GM23338 (cell line): ENCODE results near the gene LRBA. TPM values are rescaled to one million over a fixed set of nuclear protein-coding genes. Genes with fewer than 3 reads are reported as not detected.

Experiments
- ATAC-seq: fragments of 200-7000 bp; cut with Tn5 transposase; 3 replicates; pipeline ENCODE4 v1.9.1; 2020
- DNase-seq: peaks from one replicate; pipeline ENCODE4 v3.0.0-alpha.2; 2015; ENCODE audit warnings: low spot score
- H2AFZ ChIP-seq: fragments of 200-600 bp; sonication (generic); 2 replicates; pipeline ENCODE4 v1.8.0; 2016; ENCODE audit warnings: antibody characterized with exemption, mild to moderate bottlenecking, moderate library complexity
- H3F3A ChIP-seq: fragments of 200-600 bp; sonication (generic); replicated peaks from 2 replicates; pipeline ENCODE4 v1.8.0; 2017; ENCODE audit warnings: antibody characterized with exemption, mixed run types, low read depth
- H3K27ac ChIP-seq: fragments of 200-600 bp; sonication (generic); 2 replicates; pipeline ENCODE4 v1.6.1; 2016; ENCODE audit warnings: low read depth
- H3K27me3 ChIP-seq: fragments of 200-600 bp; sonication (generic); 2 replicates; pipeline ENCODE4 v1.8.0; 2016; ENCODE audit warnings: mild to moderate bottlenecking, mixed run types, moderate library complexity; ENCODE audit not compliant: insufficient read depth
- H3K36me3 ChIP-seq: fragments of 200-600 bp; sonication (generic); 2 replicates; pipeline ENCODE4 v1.8.0; 2016; ENCODE audit warnings: mild to moderate bottlenecking; ENCODE audit not compliant: insufficient read depth
- H3K4me1 ChIP-seq: fragments of 200-600 bp; sonication (generic); 2 replicates; pipeline ENCODE4 v1.8.0; 2016; ENCODE audit warnings: mild to moderate bottlenecking, moderate library complexity; ENCODE audit not compliant: insufficient read depth
- H3K4me2 ChIP-seq: fragments of 200-600 bp; sonication (generic); 2 replicates; pipeline ENCODE4 v1.7.1; 2017; ENCODE audit warnings: mixed run types
- H3K4me3 ChIP-seq: fragments of 200-600 bp; sonication (generic); 2 replicates; pipeline ENCODE4 v1.6.1; 2016; ENCODE audit warnings: mixed run types
- H3K79me2 ChIP-seq: fragments of 200-600 bp; sonication (generic); replicated peaks from 2 replicates; pipeline ENCODE4 v1.8.0; 2017; ENCODE audit warnings: mild to moderate bottlenecking; ENCODE audit not compliant: insufficient read depth
- H3K9me2 ChIP-seq: fragments of 200-600 bp; sonication (generic); 2 replicates; pipeline ENCODE4 v1.8.0; 2017; ENCODE audit not compliant: insufficient read depth
- H4K20me1 ChIP-seq: fragments of 200-600 bp; sonication (generic); replicated peaks from 2 replicates; pipeline ENCODE4 v1.8.0; 2017; ENCODE audit warnings: mild to moderate bottlenecking; ENCODE audit not compliant: insufficient read depth
- H3K27ac Mint-ChIP-seq: 2 replicates; pipeline ENCODE4 v1.8.0; 2020; ENCODE audit warnings: inconsistent platforms, mild to moderate bottlenecking, moderate library complexity, mixed read lengths
- H3K27me3 Mint-ChIP-seq: 3 replicates; pipeline ENCODE4 v1.8.0; 2022; ENCODE audit warnings: low read depth, mild to moderate bottlenecking, moderate library complexity, mixed read lengths, inconsistent platforms; ENCODE audit not compliant: insufficient read depth, poor library complexity
- H3K36me3 Mint-ChIP-seq: 3 replicates; pipeline ENCODE4 v1.8.0; 2021; ENCODE audit warnings: low read depth, mild to moderate bottlenecking, inconsistent platforms, moderate library complexity, mixed read lengths
- H3K4me1 Mint-ChIP-seq: 3 replicates; pipeline ENCODE4 v1.8.0; 2020; ENCODE audit warnings: mild to moderate bottlenecking, inconsistent platforms, mixed read lengths
- H3K4me3 Mint-ChIP-seq: 3 replicates; pipeline ENCODE4 v1.8.0; 2021; ENCODE audit warnings: moderate library complexity, mild to moderate bottlenecking, inconsistent platforms, mixed read lengths
- H3K9me3 Mint-ChIP-seq: 3 replicates; pipeline ENCODE4 v1.8.0; 2020; ENCODE audit warnings: moderate library complexity, mild to moderate bottlenecking, inconsistent platforms, mixed read lengths
- CREB1 ChIP-seq: fragments of 250-450 bp; sonication (Bioruptor Pico); IDR thresholded peaks from 2 replicates; pipeline ENCODE4 v1.5.0; 2020; ENCODE audit warnings: low read depth, mild to moderate bottlenecking, moderate library complexity
- EZH2 ChIP-seq: fragments of 200-600 bp; sonication (generic); IDR thresholded peaks from one replicate; pipeline ENCODE4 v1.8.0; 2017; ENCODE audit warnings: antibody characterized with exemption, mild to moderate bottlenecking, low read depth; ENCODE audit not compliant: unreplicated experiment
- EZH2phosphoT487 ChIP-seq: fragments of 200-600 bp; sonication (generic); IDR thresholded peaks from one replicate; pipeline ENCODE4 v1.8.1; 2018; ENCODE audit warnings: antibody characterized with exemption; ENCODE audit not compliant: unreplicated experiment
- JUNB ChIP-seq: IDR thresholded peaks from one replicate; pipeline ENCODE4 v1.6.1; 2016; ENCODE audit warnings: antibody characterized with exemption; ENCODE audit not compliant: unreplicated experiment
- NANOG ChIP-seq: IDR thresholded peaks from 2 replicates; pipeline ENCODE4 v1.6.1; 2016; ENCODE audit warnings: antibody characterized with exemption, borderline replicate concordance
- POLR2AphosphoS5 ChIP-seq: IDR thresholded peaks from 2 replicates; pipeline ENCODE4 v1.6.1; 2016; ENCODE audit warnings: antibody characterized with exemption, low read depth
- ZNF114 ChIP-seq: fragments of 250-450 bp; sonication (Bioruptor Pico); IDR thresholded peaks from 2 replicates; pipeline ENCODE4 v1.5.0; 2020; ENCODE audit warnings: mild to moderate bottlenecking, moderate library complexity
- ZNF331 ChIP-seq: fragments of 250-450 bp; sonication (Bioruptor Pico); IDR thresholded peaks from 2 replicates; pipeline ENCODE4 v1.5.0; 2020; ENCODE audit warnings: low read depth, mild to moderate bottlenecking, moderate library complexity
- polyA plus RNA-seq: library from polyadenylated mRNA; unstranded; fragments of >200 nt; fragmentation: Nextera tagmentation; extraction: Ambion mirVana; gene quantifications from 2 replicates; pipeline ENCODE4 v1.2.1, GENCODE V29; 2016
- total RNA-seq: library from RNA; depleted of rRNA; stranded (reverse); fragments of >200 nt; shearing (Covaris generic); gene quantifications from 2 replicates; pipeline ENCODE4 v1.2.3, GENCODE V29; 2014
- TF ChIP-seq, protein P1 (sequence below): IDR thresholded peaks from 2 replicates; pipeline ENCODE4 v1.6.1; 2016; ENCODE audit warnings: antibody characterized with exemption
- TF ChIP-seq, protein P2 (sequence below): IDR thresholded peaks from one replicate; pipeline ENCODE4 v1.6.1; 2018; ENCODE audit warnings: antibody characterized with exemption; ENCODE audit not compliant: unreplicated experiment

LRBA gene
- total and polyA plus RNA-seq, 2 experiments from 2014 or later = 23.3 to 126 TPM

DNA sequence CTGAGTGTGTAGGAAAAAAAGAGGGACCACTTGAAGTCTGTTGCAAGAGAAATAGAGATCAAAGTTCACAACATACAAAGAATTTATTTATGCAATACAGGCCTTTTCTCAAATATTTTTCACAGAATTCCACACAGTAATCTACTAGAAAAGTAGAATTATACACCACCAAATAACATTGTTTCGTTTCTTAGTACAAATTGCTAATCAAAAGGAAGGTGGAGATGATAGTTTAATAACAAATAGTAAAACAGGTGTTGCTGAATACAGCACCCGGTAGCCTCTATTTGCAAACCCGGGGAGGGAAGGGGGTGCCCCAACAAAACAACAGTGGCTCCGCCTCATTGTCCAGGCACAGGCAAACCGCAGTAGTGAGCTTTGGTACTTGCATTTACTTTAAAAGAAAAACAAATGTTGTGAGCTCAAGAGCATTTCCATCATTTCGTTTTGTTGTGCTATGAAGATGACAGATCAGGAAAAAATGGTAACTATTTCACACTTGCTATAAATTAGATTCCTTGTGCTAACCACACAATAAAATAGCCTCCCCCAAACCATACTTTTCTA lies 750.4 kb downstream of the LRBA start:
- peaks cover 4% of the 10 kb centered on the region for H3K4me1 ChIP-seq
- Mint-ChIP-seq H3K27me3 (peaks cover 1% of the 10 kb centered on the region), H3K9me3 (no peaks in the 10 kb centered on the region), H3K27ac (no peak overlapping the region), H3K36me3 (no peaks in the 10 kb centered on the region), H3K4me3 (no peak overlapping the region), H3K4me1 (peaks cover 17% of the 10 kb centered on the region)
- no peak overlapping the region for H2AFZ ChIP-seq
- H4K20me1 ChIP-seq = no peaks in the 10 kb centered on the region
- H3K4me2 ChIP-seq = no peak overlapping the region
- no peak for TF ChIP-seq CREB1
- TF ChIP-seq NANOG = no peak
- TF ChIP-seq ZNF331 (CRISPR knock-in tag) = no peak
- TF ChIP-seq EZH2phosphoT487 = no peak
- TF ChIP-seq JUNB = no peak
- TF ChIP-seq ZNF114 = no peak
- TF ChIP-seq, protein P1, sequence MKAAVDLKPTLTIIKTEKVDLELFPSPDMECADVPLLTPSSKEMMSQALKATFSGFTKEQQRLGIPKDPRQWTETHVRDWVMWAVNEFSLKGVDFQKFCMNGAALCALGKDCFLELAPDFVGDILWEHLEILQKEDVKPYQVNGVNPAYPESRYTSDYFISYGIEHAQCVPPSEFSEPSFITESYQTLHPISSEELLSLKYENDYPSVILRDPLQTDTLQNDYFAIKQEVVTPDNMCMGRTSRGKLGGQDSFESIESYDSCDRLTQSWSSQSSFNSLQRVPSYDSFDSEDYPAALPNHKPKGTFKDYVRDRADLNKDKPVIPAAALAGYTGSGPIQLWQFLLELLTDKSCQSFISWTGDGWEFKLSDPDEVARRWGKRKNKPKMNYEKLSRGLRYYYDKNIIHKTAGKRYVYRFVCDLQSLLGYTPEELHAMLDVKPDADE = no peak
- TF ChIP-seq, protein P2, sequence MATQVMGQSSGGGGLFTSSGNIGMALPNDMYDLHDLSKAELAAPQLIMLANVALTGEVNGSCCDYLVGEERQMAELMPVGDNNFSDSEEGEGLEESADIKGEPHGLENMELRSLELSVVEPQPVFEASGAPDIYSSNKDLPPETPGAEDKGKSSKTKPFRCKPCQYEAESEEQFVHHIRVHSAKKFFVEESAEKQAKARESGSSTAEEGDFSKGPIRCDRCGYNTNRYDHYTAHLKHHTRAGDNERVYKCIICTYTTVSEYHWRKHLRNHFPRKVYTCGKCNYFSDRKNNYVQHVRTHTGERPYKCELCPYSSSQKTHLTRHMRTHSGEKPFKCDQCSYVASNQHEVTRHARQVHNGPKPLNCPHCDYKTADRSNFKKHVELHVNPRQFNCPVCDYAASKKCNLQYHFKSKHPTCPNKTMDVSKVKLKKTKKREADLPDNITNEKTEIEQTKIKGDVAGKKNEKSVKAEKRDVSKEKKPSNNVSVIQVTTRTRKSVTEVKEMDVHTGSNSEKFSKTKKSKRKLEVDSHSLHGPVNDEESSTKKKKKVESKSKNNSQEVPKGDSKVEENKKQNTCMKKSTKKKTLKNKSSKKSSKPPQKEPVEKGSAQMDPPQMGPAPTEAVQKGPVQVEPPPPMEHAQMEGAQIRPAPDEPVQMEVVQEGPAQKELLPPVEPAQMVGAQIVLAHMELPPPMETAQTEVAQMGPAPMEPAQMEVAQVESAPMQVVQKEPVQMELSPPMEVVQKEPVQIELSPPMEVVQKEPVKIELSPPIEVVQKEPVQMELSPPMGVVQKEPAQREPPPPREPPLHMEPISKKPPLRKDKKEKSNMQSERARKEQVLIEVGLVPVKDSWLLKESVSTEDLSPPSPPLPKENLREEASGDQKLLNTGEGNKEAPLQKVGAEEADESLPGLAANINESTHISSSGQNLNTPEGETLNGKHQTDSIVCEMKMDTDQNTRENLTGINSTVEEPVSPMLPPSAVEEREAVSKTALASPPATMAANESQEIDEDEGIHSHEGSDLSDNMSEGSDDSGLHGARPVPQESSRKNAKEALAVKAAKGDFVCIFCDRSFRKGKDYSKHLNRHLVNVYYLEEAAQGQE = no peak
- no peak for TF ChIP-seq EZH2
- TF ChIP-seq POLR2AphosphoS5 = no peak
- H3K27me3 ChIP-seq = no peaks in the 10 kb centered on the region
- ATAC-seq = no peak
- no peak overlapping the region for H3K4me3 ChIP-seq
- H3K79me2 ChIP-seq = no peaks in the 10 kb centered on the region
- no peak for DNase-seq
- no peak overlapping the region for H3K27ac ChIP-seq
- H3F3A ChIP-seq = no peaks in the 10 kb centered on the region
- H3K9me2 ChIP-seq = no peaks in the 10 kb centered on the region
- no peaks in the 10 kb centered on the region for H3K36me3 ChIP-seq

DNA sequence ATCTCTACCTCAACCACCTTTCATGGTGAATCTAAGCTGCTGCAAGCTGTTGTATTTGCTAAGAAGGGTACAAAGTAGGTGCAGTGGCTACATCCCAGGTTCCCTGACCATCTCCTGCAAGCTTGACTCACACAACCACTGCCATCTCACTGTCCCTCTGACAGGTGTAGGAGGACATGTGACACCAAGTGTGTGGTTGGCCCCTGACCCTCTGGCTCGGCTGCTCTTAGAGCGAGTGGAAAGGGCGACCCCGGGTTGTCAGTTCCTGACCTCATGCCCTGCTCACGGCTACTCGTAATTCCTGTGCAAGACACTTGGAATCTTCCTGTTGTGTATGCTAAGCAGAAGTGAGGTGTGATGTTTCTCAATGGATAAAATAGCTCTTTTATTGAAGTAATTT lies 752.5 kb downstream of the LRBA start:
- H3K27me3 ChIP-seq = no peaks in the 10 kb centered on the region
- no peak for ATAC-seq
- Mint-ChIP-seq H3K36me3 (no peaks in the 10 kb centered on the region), H3K4me1 (peaks cover 32% of the 10 kb centered on the region), H3K27me3 (peaks cover 5% of the 10 kb centered on the region), H3K9me3 (no peaks in the 10 kb centered on the region; the same call in 2 of the 3 replicates), H3K27ac (no peak overlapping the region), H3K4me3 (no peak overlapping the region)
- H3K27ac ChIP-seq = no peak overlapping the region
- H3K36me3 ChIP-seq = no peaks in the 10 kb centered on the region; the same call in 1 of the 2 replicates
- no peaks in the 10 kb centered on the region for H3F3A ChIP-seq
- no peak overlapping the region for H2AFZ ChIP-seq
- no peaks in the 10 kb centered on the region for H3K79me2 ChIP-seq
- H3K4me3 ChIP-seq = no peak overlapping the region
- peaks cover 9% of the 10 kb centered on the region for H3K4me1 ChIP-seq
- no peaks in the 10 kb centered on the region for H3K9me2 ChIP-seq
- no peaks in the 10 kb centered on the region for H4K20me1 ChIP-seq
- H3K4me2 ChIP-seq = no peak overlapping the region
- DNase-seq = no peak
- TF ChIP-seq, protein P2 = no peak
